GM21423 (cell line): ENCODE results near the gene GOLGA8S.
"Not testable (repeated sequence)": the region's sequence is repeated elsewhere in the genome, so short reads cannot be mapped to it uniquely, and the experiment has no call there.

Experiments used
- ATAC-seq: cut with Tn5 transposase; IDR thresholded peaks from one replicate; pipeline ENCODE4 v1.9.1; 2021; ENCODE audit warnings: mild to moderate bottlenecking, moderate library complexity; ENCODE audit not compliant: unreplicated experiment

The GOLGA8S gene

DNA sequence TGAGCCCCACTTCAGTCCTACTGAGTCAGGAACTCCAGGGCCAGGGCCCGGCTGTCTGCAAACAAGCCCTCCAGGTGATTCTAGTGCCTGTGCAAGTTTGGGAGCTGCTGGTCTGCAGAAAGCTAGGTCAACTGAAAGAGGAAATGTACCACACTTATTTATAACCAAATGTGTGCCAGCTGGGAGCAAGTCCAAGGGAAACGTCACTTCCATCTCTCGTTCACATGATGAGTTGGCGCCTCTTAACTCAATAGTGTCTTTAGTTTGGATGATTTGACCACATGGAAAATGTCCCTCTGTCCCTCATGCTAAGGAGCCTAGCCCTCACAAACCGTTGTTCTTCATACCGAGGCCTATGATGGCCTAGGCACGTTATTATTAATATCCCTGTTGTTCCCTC, 43.2 kb downstream of the GOLGA8S start:
- no peak for ATAC-seq

DNA sequence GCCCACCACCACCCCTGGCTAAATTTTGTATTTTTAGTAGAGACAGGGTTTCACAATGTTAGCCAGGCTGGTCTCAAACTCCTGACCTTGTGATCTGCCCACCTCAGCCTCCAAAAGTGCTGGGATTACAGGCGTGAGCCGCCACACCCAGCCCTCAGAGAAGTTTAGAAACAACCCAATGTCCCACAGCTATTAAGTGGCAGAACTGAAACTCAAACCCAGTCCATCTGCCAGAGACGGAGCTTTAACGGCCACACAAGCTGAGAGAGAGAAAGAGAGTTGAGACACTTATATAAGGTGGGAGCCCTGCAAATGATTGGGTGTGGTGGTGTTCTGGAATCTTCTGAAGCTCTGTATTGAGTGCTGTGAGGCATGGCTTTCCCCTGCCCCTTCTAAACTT, 43.8 kb downstream of the GOLGA8S start:
- ATAC-seq, result not testable (repeated sequence)

DNA sequence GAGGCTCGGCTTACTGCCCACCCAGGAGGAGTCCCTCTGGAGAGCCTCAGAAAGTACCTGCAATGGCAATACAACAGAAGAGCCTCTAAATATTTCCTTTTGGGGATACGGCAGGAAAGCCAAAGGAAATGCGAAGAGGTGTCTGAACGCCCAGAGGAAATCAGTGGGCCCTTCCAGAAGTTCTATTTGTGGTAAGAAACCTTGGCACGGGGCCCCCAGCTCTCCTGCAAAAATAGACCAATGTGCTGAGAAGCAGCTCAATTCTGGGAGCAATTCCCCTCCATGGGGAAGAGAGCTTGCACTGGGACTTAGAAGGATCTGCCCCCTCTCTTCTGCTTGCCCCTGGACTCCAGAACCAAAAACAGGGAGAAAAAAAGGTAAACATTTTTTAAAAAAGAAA, 44.7 kb downstream of the GOLGA8S start:
- ATAC-seq, result not testable (repeated sequence)

DNA sequence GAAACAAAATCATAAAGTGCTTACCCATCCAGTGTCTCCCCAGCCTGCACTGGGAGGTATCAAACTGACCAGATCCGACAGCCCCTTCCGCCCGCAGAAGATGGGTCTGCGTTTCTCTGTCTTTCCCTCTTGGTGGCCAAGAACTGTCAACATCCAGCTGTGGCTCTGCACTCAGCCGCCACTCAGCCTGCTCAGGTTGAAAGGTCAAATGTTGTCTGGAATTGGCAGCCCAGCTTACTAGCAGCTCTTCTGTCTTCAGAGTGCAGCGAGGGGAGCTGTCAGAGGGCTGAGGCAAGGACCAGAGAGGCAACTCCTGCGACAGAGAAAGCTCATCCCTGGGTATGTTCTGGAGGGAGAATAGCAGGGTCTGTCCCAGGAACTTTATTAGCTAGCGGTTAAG, 47.1 kb downstream of the GOLGA8S start:
- no peak for ATAC-seq

DNA sequence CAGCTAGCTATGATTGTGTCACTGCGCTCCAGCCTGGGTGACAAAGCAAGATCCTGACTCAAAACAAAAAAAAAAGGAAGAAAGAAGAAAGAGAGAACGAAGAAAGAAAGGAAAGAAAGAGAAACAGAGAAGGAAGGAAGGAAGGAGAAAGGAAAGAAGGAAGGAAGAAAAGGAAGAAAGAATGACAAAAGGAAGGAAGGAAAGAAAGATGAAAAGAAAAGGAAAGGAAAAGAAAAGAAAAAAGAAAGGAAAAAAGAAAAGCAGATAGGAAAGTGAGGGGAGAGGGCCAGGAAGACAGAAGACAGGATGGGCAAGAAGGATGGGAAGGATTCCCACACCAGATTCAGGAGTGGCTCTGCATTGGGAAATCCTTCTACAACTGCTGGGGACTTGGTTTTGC, 47.6 kb downstream of the GOLGA8S start:
- ATAC-seq, result no peak

DNA sequence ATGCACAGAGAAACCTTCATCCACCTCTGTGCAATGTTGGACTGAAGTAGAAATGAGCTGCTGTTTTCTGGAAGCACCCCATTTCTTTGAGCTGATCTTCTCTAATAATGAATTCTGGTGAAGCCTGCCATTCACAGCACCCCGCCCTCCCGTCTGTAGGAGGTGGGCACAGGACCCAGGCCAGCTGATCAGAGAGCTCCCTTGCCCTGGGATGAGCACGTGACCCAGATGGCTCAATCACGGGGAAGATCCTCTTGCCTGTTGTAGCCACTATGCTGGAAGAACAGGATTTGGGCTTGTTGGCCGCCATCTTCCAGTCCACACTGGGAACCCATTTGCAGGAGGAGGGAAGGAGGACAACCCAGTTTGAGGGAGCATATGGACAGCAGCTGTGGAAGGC, 48.0 kb downstream of the GOLGA8S start:
- no peak for ATAC-seq

DNA sequence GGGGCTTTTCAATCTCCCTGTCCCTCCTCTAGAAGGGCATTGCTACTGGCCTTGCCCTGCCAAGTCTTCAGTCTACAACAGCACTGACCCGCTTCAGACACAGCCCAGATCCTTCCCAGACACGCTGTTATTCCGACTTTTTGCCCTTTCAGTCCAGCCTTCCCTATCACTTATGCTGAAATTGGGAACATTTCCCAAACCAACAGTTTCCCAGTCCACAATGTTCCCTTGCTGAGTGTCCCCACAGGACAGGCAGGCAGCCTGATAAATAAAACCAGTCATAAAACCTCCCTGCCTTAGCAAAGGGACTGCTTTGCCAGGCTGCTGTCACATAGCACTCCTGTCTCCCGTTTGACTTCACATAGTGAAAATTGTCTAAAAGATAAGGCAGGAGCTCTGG, 49.0 kb downstream of the GOLGA8S start:
- ATAC-seq, result no peak

DNA sequence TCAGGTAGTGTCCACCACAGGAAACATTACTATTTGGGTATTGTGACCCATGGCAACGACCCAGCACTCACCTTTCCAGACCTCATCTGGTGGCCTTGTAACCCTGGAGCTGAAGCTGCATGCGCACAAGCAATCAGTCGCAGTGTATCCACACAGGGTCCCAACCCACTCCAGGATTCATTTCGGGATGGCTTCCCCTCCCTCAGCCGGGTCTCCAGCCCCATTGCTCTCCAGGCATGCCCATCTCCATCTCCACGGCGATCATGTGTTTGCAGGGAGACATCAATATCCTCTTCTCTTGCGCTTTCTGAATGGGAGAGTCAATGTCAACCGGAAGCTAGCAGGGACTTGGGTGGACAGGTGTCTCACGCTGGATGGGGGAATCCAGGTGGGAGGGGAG, 57.3 kb downstream of the GOLGA8S start:
- ATAC-seq, result no peak

DNA sequence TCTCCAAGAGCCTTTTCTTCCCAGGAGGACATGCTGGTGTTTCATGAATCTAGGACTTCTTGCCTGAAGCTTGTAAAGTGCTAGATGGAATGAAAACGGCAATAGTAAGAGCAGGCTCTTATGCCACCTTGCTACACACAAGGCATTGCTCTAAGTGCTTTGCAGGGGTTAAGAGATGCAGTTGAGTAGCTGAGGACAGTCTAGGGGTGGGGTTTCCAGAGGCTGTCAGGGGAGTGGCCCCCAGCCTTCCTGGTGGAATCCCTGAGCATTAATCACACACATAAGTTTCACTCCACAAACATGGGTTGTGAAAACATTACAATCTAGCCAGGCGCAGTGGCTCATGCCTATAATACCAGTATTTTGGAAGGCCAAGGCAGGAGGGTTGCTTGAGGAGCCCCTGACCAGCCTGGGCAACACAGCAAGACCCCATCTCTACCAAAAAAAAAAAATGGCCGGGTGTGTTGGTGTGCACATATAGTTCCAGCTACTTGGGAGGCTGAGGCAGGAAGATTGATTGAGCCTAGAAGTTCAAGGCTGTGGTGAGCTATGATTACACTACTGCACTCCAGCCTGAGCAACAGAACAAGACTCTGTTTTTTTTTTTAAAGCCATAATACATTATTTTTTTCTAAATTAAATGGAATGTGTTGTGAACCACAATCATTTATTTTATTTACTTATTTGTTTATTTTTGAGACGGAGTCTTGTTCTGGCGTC, 58.5 kb downstream of the GOLGA8S start:
- not testable (repeated sequence) for ATAC-seq
